HepG2 (cell line): ENCODE results near the gene TLK1. TPM values are rescaled to one million over a fixed set of nuclear protein-coding genes. Genes with fewer than 3 reads are reported as not detected.

Experiments used
- ARHGAP35 ChIP-seq: sonication (generic); formaldehyde crosslinking; IDR thresholded peaks from 2 replicates; pipeline ENCODE4 v1.9.0; 2022; ENCODE audit warnings: mild to moderate bottlenecking, inconsistent platforms, moderate library complexity, missing genetic modification reagents, borderline replicate concordance
- DPF2 ChIP-seq: sonication (generic); formaldehyde crosslinking; IDR thresholded peaks from 2 replicates; pipeline ENCODE4 v1.4.0; 2020; ENCODE audit warnings: mild to moderate bottlenecking, low read depth, missing genetic modification reagents, borderline replicate concordance
- HES4 ChIP-seq: sonication (generic); formaldehyde crosslinking; IDR thresholded peaks from 2 replicates; pipeline ENCODE4 v1.9.0; 2021; ENCODE audit warnings: mild to moderate bottlenecking, missing genetic modification reagents, borderline replicate concordance
- ISX ChIP-seq: sonication (generic); formaldehyde crosslinking; conservative IDR thresholded peaks from 2 replicates; pipeline ENCODE4 v1.5.0; 2020; ENCODE audit warnings: missing genetic modification reagents
- NCOA2 ChIP-seq: sonication (generic); formaldehyde crosslinking; IDR thresholded peaks from 2 replicates; pipeline ENCODE4 v1.8.0; 2022; ENCODE audit warnings: inconsistent platforms
- NFRKB ChIP-seq: fragments of 450-650 bp; IDR thresholded peaks from 2 replicates; pipeline ENCODE4 v1.6.1; 2017
- PAX8 ChIP-seq: sonication (generic); formaldehyde crosslinking; IDR thresholded peaks from 2 replicates; pipeline ENCODE4 v1.8.0; 2022; ENCODE audit warnings: mild to moderate bottlenecking, missing genetic modification reagents, borderline replicate concordance
- PCBP1 ChIP-seq: fragments of 200-400 bp; formaldehyde crosslinking; IDR thresholded peaks from 2 replicates; pipeline ENCODE4 v1.6.1; 2017; ENCODE audit warnings: mild to moderate bottlenecking, low read depth, low read length, borderline replicate concordance
- POLR2G ChIP-seq: fragments of 200-400 bp; formaldehyde crosslinking; IDR thresholded peaks from 2 replicates; pipeline ENCODE4 v1.6.1; 2018; ENCODE audit warnings: mild to moderate bottlenecking, low read depth, low read length, moderate library complexity
- RFX5 ChIP-seq: IDR thresholded peaks from 2 replicates; pipeline ENCODE4 v1.6.1; 2011; ENCODE audit warnings: low read depth, low read length, improper control_type of control experiment
- SAP130 ChIP-seq: IDR thresholded peaks from 2 replicates; pipeline ENCODE4 v1.6.1; 2016; ENCODE audit warnings: low read depth
- SP4 ChIP-seq: sonication (generic); formaldehyde crosslinking; IDR thresholded peaks from 2 replicates; pipeline ENCODE4 v1.8.1; 2023; ENCODE audit warnings: mild to moderate bottlenecking, missing genetic modification reagents
- THAP11 ChIP-seq: IDR thresholded peaks from 2 replicates; pipeline ENCODE4 v1.6.1; 2016; ENCODE audit warnings: missing biosample characterization, missing genetic modification reagents
- TRAFD1 ChIP-seq: sonication (generic); formaldehyde crosslinking; IDR thresholded peaks from 2 replicates; pipeline ENCODE4 v1.5.1; 2020; ENCODE audit warnings: missing genetic modification reagents, mild to moderate bottlenecking, borderline replicate concordance
- YY1 ChIP-seq: IDR thresholded peaks from 2 replicates; pipeline ENCODE4 v1.6.1; 2011; ENCODE audit warnings: low read length, low read depth, moderate library complexity, mild to moderate bottlenecking; ENCODE audit not compliant: insufficient read depth, insufficient replicate concordance
- ZBTB25 ChIP-seq: IDR thresholded peaks from 2 replicates; pipeline ENCODE4 v1.6.1; 2018; ENCODE audit warnings: missing genetic modification reagents
- ZNF142 ChIP-seq: sonication (generic); formaldehyde crosslinking; IDR thresholded peaks from 2 replicates; pipeline ENCODE4 v1.4.0; 2020; ENCODE audit warnings: missing genetic modification reagents
- ZNF235 ChIP-seq: sonication (generic); formaldehyde crosslinking; IDR thresholded peaks from 2 replicates; pipeline ENCODE4 v1.8.1; 2023; ENCODE audit warnings: mild to moderate bottlenecking, missing genetic modification reagents, borderline replicate concordance
- ZNF720 ChIP-seq: sonication (generic); formaldehyde crosslinking; IDR thresholded peaks from 2 replicates; pipeline ENCODE4 v1.4.0; 2020; ENCODE audit warnings: missing genetic modification reagents
- ZNF777 ChIP-seq: sonication (generic); formaldehyde crosslinking; IDR thresholded peaks from 2 replicates; pipeline ENCODE4 v1.4.0; 2020; ENCODE audit warnings: missing genetic modification reagents
- ZNF891 ChIP-seq: sonication (generic); formaldehyde crosslinking; IDR thresholded peaks from 2 replicates; pipeline ENCODE4 v1.5.0; 2020; ENCODE audit warnings: mild to moderate bottlenecking, missing genetic modification reagents
- polyA plus RNA-seq, 8 experiments: library from polyadenylated mRNA; depleted of rRNA in 3 of 8; stranded (reverse) in 7 of 8; unstranded in 1 of 8; fragments of >200 nt; fragmentation: Illumina TruSeq in 4 of 8; extraction: Trizol in 4 of 8; gene quantifications; 2 replicates each; pipeline versions ENCODE4 v1.2.1 to v1.2.3, GENCODE V29; 2011 to 2016; ENCODE audit warnings: low read depth in 4 of 8, missing spikeins in 1 of 8, mixed read lengths in 1 of 8; ENCODE audit not compliant: insufficient read depth in 1 of 8
- total RNA-seq, 5 experiments: library from RNA; depleted of rRNA; stranded (reverse); fragments of >200 nt; fragmentation: Illumina TruSeq; extraction: Trizol; gene quantifications; 2 replicates each; pipeline ENCODE4 v1.2.3, GENCODE V29; 2016; ENCODE audit warnings: low read depth in 1 of 5

The TLK1 gene
- total and polyA plus RNA-seq, 2 of the 13 experiments (the other 11 are each of a cell fraction or from before 2014, with no cell fraction given) = 16.8 to 28.7 TPM

- TF ChIP-seq ZNF142 = peak; percentile 23; the same call in 1 of the 2 replicates
- peak; percentile 49; the same call in 1 of the 2 replicates for TF ChIP-seq NFRKB
- no peak for TF ChIP-seq TRAFD1 (CRISPR knock-in tag)
- peak; percentile 79 for TF ChIP-seq ZBTB25 (CRISPR knock-in tag)
- no peak; the same call in 1 of the 2 replicates for TF ChIP-seq PAX8 (CRISPR knock-in tag)
- 0 out of 2 replicates have a peak, but pooled peaks have one; percentile 2 for TF ChIP-seq THAP11 (CRISPR knock-in tag)
- TF ChIP-seq ZNF777 (CRISPR knock-in tag) = peak; percentile 60; the same call in 1 of the 2 replicates
- 0 out of 2 replicates have a peak, but pooled peaks have one; percentile 10 for TF ChIP-seq ZNF235 (CRISPR knock-in tag)
- TF ChIP-seq ARHGAP35 = no peak
- 0 out of 2 replicates have a peak, but pooled peaks have one; percentile 34 for TF ChIP-seq PCBP1
- TF ChIP-seq NCOA2 (CRISPR knock-in tag) = no peak
- TF ChIP-seq ZNF891 (CRISPR knock-in tag) = no peak
- no peak for TF ChIP-seq ZNF720 (CRISPR knock-in tag)
- peak; percentile 44; the same call in 1 of the 2 replicates for TF ChIP-seq SAP130 (CRISPR knock-in tag)
- 0 out of 2 replicates have a peak, but pooled peaks have one; percentile 68 for TF ChIP-seq ISX (CRISPR knock-in tag)
- no peak for TF ChIP-seq SP4 (CRISPR knock-in tag)
- peak; percentile 82; the same call in 1 of the 2 replicates for TF ChIP-seq HES4 (CRISPR knock-in tag)
- peak; percentile 93 for TF ChIP-seq YY1
- TF ChIP-seq POLR2G = peak; percentile 70; the same call in 1 of the 2 replicates
- TF ChIP-seq RFX5 = no peak
- TF ChIP-seq DPF2 (CRISPR knock-in tag) = no peak
These were observed at the start of gene TLK1 (continued) for GRCh38 chr2:171160119-171160955.
